ENCODE results near the gene ACP4.

The ACP4 gene

DNA sequence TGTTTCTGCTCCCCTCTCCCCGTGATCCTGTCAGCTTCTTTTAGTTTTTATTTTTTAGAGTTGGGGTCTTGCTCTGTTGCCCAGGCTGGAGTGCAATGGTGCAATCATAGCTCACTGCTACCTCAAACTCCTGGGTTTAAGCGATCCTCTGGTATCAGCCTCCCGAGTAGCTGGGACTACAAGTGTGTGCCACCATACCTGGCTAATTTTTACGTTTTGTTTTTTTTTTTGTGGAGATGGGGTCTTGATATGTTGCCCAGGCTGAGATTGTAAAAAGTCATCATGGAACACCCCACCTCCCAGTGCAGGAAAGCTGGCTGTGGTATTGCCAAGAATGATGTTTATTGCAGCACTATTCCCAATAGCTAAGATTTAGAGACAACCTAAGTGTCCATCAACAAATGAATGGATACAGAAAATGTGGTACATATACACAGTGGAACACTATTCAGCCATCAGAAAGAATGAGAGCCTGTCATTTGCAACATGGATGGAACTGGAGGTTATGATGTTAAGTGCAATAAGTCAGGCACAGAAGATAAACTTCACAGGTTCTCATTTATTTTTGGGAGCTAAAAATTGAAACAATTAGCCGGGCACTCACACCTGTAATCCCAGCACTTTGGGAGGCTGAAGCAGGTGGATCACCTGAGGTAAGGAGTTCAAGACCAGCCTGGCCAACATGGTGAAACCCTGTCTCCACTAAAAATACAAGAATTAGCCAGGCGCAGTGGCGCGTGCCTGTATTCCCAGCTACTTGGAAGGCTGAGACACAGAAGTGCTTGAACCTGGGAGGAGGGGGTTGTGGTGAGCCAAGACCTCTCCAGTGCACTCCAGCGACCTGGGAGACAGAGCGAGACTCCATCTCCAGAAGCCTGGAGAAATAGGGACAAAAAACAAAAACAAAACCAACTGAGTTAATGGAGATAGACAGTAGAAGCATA lies 49.8 kb downstream of the ACP4 start:
- in situ Hi-C loops (cut with MboI; ENCODE audit: low sequenced_read_pairs), result no loop called here

GRCh38 chr19:50842130-50842529 lies 51.9 kb downstream of the ACP4 start:
- in situ Hi-C loops (cut with MboI; ENCODE audit: low sequenced_read_pairs), result no loop called here

DNA sequence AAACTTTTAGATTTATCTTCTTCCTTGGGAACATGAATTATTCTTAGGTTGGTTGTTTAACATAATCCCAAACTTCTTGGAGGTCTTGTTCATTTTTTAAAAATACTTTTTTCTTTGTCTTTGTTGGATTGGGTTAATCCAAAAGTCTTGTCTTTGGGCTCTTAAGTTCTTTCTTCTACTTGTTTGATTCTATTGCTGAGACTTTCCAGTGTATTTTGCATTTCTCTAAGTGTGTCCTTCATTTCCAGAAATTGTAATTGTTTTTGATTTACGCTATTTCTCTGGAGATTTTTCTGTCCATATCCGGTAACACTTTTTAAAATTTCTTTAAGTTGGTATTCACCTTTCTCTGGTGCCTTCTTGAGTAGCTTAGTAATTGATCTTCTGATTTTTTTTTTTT lies 53.0 kb downstream of the ACP4 start:
- in situ Hi-C loops (cut with MboI; ENCODE audit: low sequenced_read_pairs), result no loop called here

GRCh38 chr19:50843701-50844221 lies 53.5 kb downstream of the ACP4 start:
- in situ Hi-C loops (cut with MboI; ENCODE audit: low sequenced_read_pairs), result no loop called here

- in situ Hi-C loops (cut with MboI; ENCODE audit: low sequenced_read_pairs), result no loop called here
Observed at GRCh38 chr19:50844296-50844935, 54.2 kb downstream of the ACP4 start.

Data from HL-60/S4 treated with phorbol 12-myristate 13-acetate at 8.2 ng/mL for 4 days and 3 days (cell line).